Loucy (cell line): ENCODE results near the gene LEPR.

Experiments
- H2AFZ ChIP-seq: fragments of 200-600 bp; sonication (generic); 2 replicates; pipeline ENCODE4 v1.6.0; 2016; ENCODE audit warnings: antibody characterized with exemption, mild to moderate bottlenecking, low read length, moderate library complexity
- H3F3A ChIP-seq: fragments of 200-600 bp; 2 replicates; pipeline ENCODE4 v1.6.0; 2016; ENCODE audit warnings: antibody characterized with exemption, low read depth, mild to moderate bottlenecking
- H3K27me3 ChIP-seq: fragments of 200-600 bp; sonication (generic); 2 replicates; pipeline ENCODE4 v1.6.1; 2014; ENCODE audit warnings: low read length, mild to moderate bottlenecking; ENCODE audit not compliant: insufficient read depth, poor library complexity, severe bottlenecking
- H3K36me3 ChIP-seq: fragments of 200-600 bp; sonication (generic); 2 replicates; pipeline ENCODE4 v1.6.1; 2016; ENCODE audit warnings: low read length; ENCODE audit not compliant: insufficient read depth
- H3K4me1 ChIP-seq: fragments of 200-600 bp; sonication (generic); 2 replicates; pipeline ENCODE4 v1.5.1; 2014; ENCODE audit warnings: low read length, mild to moderate bottlenecking; ENCODE audit not compliant: insufficient read depth, poor library complexity, severe bottlenecking
- H3K4me2 ChIP-seq: fragments of 200-600 bp; sonication (generic); 2 replicates; pipeline ENCODE4 v1.6.0; 2014; ENCODE audit warnings: antibody characterized with exemption, low read length, low read depth, mild to moderate bottlenecking; ENCODE audit not compliant: poor library complexity, severe bottlenecking
- H3K4me3 ChIP-seq: fragments of 200-600 bp; sonication (generic); 2 replicates; pipeline ENCODE4 v1.5.1; 2014; ENCODE audit warnings: low read length, mild to moderate bottlenecking, mixed read lengths; ENCODE audit not compliant: poor library complexity, severe bottlenecking
- H3K79me2 ChIP-seq: fragments of 200-600 bp; sonication (generic); 2 replicates; pipeline ENCODE4 v1.6.1; 2014; ENCODE audit warnings: low read length; ENCODE audit not compliant: insufficient read depth
- H3K9ac ChIP-seq: fragments of 200-600 bp; sonication (generic); 2 replicates; pipeline ENCODE4 v1.6.0; 2014; ENCODE audit warnings: mild to moderate bottlenecking, low read depth, low read length, moderate library complexity; ENCODE audit not compliant: poor library complexity, severe bottlenecking
- H3K9me2 ChIP-seq: fragments of 200-600 bp; sonication (generic); replicated peaks from 2 replicates; pipeline ENCODE4 v1.6.1; 2016; ENCODE audit warnings: low read depth, low read length, mixed read lengths
- H3K9me3 ChIP-seq: fragments of 200-600 bp; sonication (generic); 2 replicates; pipeline ENCODE4 v1.6.1; 2014; ENCODE audit warnings: mild to moderate bottlenecking, antibody characterized with exemption, low read length, low read depth; ENCODE audit not compliant: insufficient read depth
- H4K20me1 ChIP-seq: fragments of 200-600 bp; sonication (generic); 2 replicates; pipeline ENCODE4 v1.6.0; 2014; ENCODE audit warnings: antibody characterized with exemption, low read length, mild to moderate bottlenecking; ENCODE audit not compliant: insufficient read depth, poor library complexity, severe bottlenecking
- CTCF ChIP-seq: fragments of 200-600 bp; sonication (generic); conservative IDR thresholded peaks from 2 replicates; pipeline ENCODE4 v1.5.1; 2014; ENCODE audit warnings: mild to moderate bottlenecking, antibody characterized with exemption, low read length
- EZH2phosphoT487 ChIP-seq: fragments of 200-600 bp; IDR thresholded peaks from 2 replicates; pipeline ENCODE4 v1.6.1; 2018; ENCODE audit warnings: antibody characterized with exemption, mild to moderate bottlenecking, moderate library complexity, borderline replicate concordance

LEPR gene

GRCh38 chr1:65429078-65429477, 8.6 kb downstream of the LEPR start:
- H3K4me1 ChIP-seq, result peaks cover 39% of the 10 kb centered on the region
- no peaks in the 10 kb centered on the region for H3F3A ChIP-seq
- no peak overlapping the region for H3K4me3 ChIP-seq
- no peak overlapping the region for H3K4me2 ChIP-seq
- H3K9me3 ChIP-seq, result no peaks in the 10 kb centered on the region
- H3K27me3 ChIP-seq, result no peaks in the 10 kb centered on the region
- H3K36me3 ChIP-seq, result peaks cover 36% of the 10 kb centered on the region; the same call in 1 of the 2 replicates
- H3K9me2 ChIP-seq, result no peaks in the 10 kb centered on the region
- TF ChIP-seq CTCF, result no peak
- no peak for TF ChIP-seq EZH2phosphoT487
- no peak overlapping the region for H3K9ac ChIP-seq
- H4K20me1 ChIP-seq, result peaks cover 3% of the 10 kb centered on the region
- peaks cover 18% of the 10 kb centered on the region for H3K79me2 ChIP-seq
- no peak overlapping the region for H2AFZ ChIP-seq

GRCh38 chr1:65429806-65430205, 9.3 kb downstream of the LEPR start:
- H3K4me1 ChIP-seq, result peaks cover 32% of the 10 kb centered on the region
- H3K36me3 ChIP-seq, result peaks cover 39% of the 10 kb centered on the region; the same call in 1 of the 2 replicates
- H3K9me2 ChIP-seq, result no peaks in the 10 kb centered on the region
- no peaks in the 10 kb centered on the region for H3K9me3 ChIP-seq
- no peak for TF ChIP-seq CTCF
- TF ChIP-seq EZH2phosphoT487, result no peak
- H3K27me3 ChIP-seq, result no peaks in the 10 kb centered on the region
- H3K79me2 ChIP-seq, result peaks cover 11% of the 10 kb centered on the region; the same call in 1 of the 2 replicates
- H4K20me1 ChIP-seq, result peaks cover 3% of the 10 kb centered on the region
- no peak overlapping the region for H3K4me3 ChIP-seq
- no peak overlapping the region for H3K9ac ChIP-seq
- no peaks in the 10 kb centered on the region for H3F3A ChIP-seq
- no peak overlapping the region for H3K4me2 ChIP-seq
- H2AFZ ChIP-seq, result no peak overlapping the region

GRCh38 chr1:65431111-65431705, 10.7 kb downstream of the LEPR start:
- H3K27me3 ChIP-seq, result no peaks in the 10 kb centered on the region
- peaks cover 18% of the 10 kb centered on the region for H3K4me1 ChIP-seq
- H3K4me2 ChIP-seq, result no peak overlapping the region
- H3K9ac ChIP-seq, result peak overlapping the region; percentile 1
- peaks cover 4% of the 10 kb centered on the region; the same call in 1 of the 2 replicates for H3K79me2 ChIP-seq
- H4K20me1 ChIP-seq, result peaks cover 3% of the 10 kb centered on the region
- H3K9me3 ChIP-seq, result no peaks in the 10 kb centered on the region
- no peak overlapping the region for H2AFZ ChIP-seq
- H3F3A ChIP-seq, result no peaks in the 10 kb centered on the region
- H3K36me3 ChIP-seq, result peaks cover 30% of the 10 kb centered on the region; the same call in 1 of the 2 replicates
- no peaks in the 10 kb centered on the region for H3K9me2 ChIP-seq
- TF ChIP-seq EZH2phosphoT487 (no peak), CTCF (peak; percentile 83)
- H3K4me3 ChIP-seq, result no peak overlapping the region
